HepG2 (cell line): Measurements from ENCODE around the gene PDXDC1. TPM values are rescaled to one million over a fixed set of nuclear protein-coding genes. Genes with fewer than 3 reads are reported as not detected.

Experiments
- ATAC-seq: fragments of 200-7000 bp; cut with Tn5 transposase; 3 replicates; pipeline ENCODE4 v1.9.1; 2020; ENCODE audit warnings: mild to moderate bottlenecking, moderate library complexity
- BruUV-seq: library from RNA; stranded (reverse); fragments of 400-500 nt; replicated peaks from 2 replicates; lab custom pipeline; 2021; lab: Mats Ljungman, UMichigan
- CTCF ChIA-PET: fragments of 300-600 bp; formaldehyde crosslinking; extraction: SDS; loops from one replicate; lab custom pipeline; 2021; ENCODE audit warnings: low total read pairs, inconsistent platforms, low intra/inter-chr PET ratio; lab: Yijun Ruan, JAX
- POLR2A ChIA-PET: fragments of 350-600 bp; sonication (Branson Sonifier 250); formaldehyde crosslinking; loops from one replicate; lab custom pipeline; 2020; ENCODE audit warnings: antibody characterized with exemption, inconsistent platforms; lab: Yijun Ruan, JAX
- DNase-seq: peaks from one replicate; pipeline ENCODE4 v3.0.0-alpha.2; 2015; ENCODE audit warnings: low spot score
- FAIRE-seq: peaks from 3 replicates; lab custom pipeline; 2011; peaks lifted over from hg19 to GRCh38; lab: Jason Lieb, UNC
- H2AFZ ChIP-seq: one replicate; pipeline ENCODE4 v1.6.1; 2011; ENCODE audit warnings: low read length, inconsistent platforms
- H3K27ac ChIP-seq: fragments of 300-600 bp; 3 replicates; pipeline ENCODE4 v1.8.0; 2011; ENCODE audit warnings: mixed run types, mild to moderate bottlenecking, mixed read lengths, low read length, inconsistent platforms; ENCODE audit not compliant: insufficient read depth; ENCODE audit errors: extremely low read length
- H3K27me3 ChIP-seq, 2 experiments: fragments of 200-600 bp in 1 of 2; 2 replicates in 1 of 2; 3 replicates in 1 of 2; pipeline versions ENCODE4 v1.6.0 to v1.8.0; 2011; ENCODE audit warnings: low read length in 2 of 2, mild to moderate bottlenecking in 2 of 2, moderate library complexity in 2 of 2, inconsistent platforms in 1 of 2; ENCODE audit not compliant: insufficient read depth in 2 of 2, control insufficient read depth in 1 of 2
- H3K36me3 ChIP-seq, 2 experiments: fragments of 200-600 bp in 1 of 2; replicated peaks in 1 of 2; 2 replicates in 1 of 2; 3 replicates in 1 of 2; pipeline versions ENCODE4 v1.5.1 to v1.8.0; 2011; ENCODE audit warnings: low read length in 2 of 2, inconsistent platforms in 1 of 2; ENCODE audit not compliant: insufficient read depth in 2 of 2, control insufficient read depth in 1 of 2
- H3K4me1 ChIP-seq: 2 replicates; pipeline ENCODE4 v1.5.1; 2012; ENCODE audit warnings: low read length, inconsistent platforms; ENCODE audit not compliant: insufficient read depth
- H3K4me2 ChIP-seq: 2 replicates; pipeline ENCODE4 v1.6.0; 2011; ENCODE audit warnings: low read depth, low read length, inconsistent platforms
- H3K4me3 ChIP-seq, 3 experiments: fragments of 200-600 bp in 1 of 3; sonication (generic), shearing (Covaris generic) in 1 of 3; replicated peaks in 1 of 3; 2 replicates each; pipeline ENCODE4 v1.5.1; 2011 to 2016; ENCODE audit warnings: low read length in 3 of 3, inconsistent platforms in 2 of 3, low read depth in 2 of 3, mild to moderate bottlenecking in 2 of 3, control low read depth in 1 of 3, mixed read lengths in 1 of 3; ENCODE audit not compliant: insufficient read depth in 1 of 3
- H3K79me2 ChIP-seq: one replicate; pipeline ENCODE4 v1.6.1; 2011; ENCODE audit warnings: low read length, inconsistent platforms; ENCODE audit not compliant: insufficient read depth
- H3K9ac ChIP-seq: 2 replicates; pipeline ENCODE4 v1.6.0; 2011; ENCODE audit warnings: mild to moderate bottlenecking, low read depth, low read length, inconsistent platforms; ENCODE audit not compliant: insufficient read depth
- H3K9me3 ChIP-seq: 2 replicates; pipeline ENCODE4 v1.5.1; 2012; ENCODE audit warnings: mild to moderate bottlenecking, low read length
- H4K20me1 ChIP-seq: 2 replicates; pipeline ENCODE4 v1.6.0; 2011; ENCODE audit warnings: inconsistent platforms, mild to moderate bottlenecking, low read length, moderate library complexity; ENCODE audit not compliant: insufficient read depth
- ARNT ChIP-seq: fragments of 450-650 bp; IDR thresholded peaks from 2 replicates; pipeline ENCODE4 v1.6.1; 2017
- GMEB1 ChIP-seq: sonication (generic); formaldehyde crosslinking; IDR thresholded peaks from 2 replicates; pipeline ENCODE4 v1.5.1; 2020; ENCODE audit warnings: missing genetic modification reagents, mild to moderate bottlenecking, borderline replicate concordance
- HNF4A ChIP-seq: sonication (generic); formaldehyde crosslinking; IDR thresholded peaks from 2 replicates; pipeline ENCODE4 v1.4.0; 2020; ENCODE audit warnings: missing genetic modification reagents
- MLXIP ChIP-seq: sonication (generic); formaldehyde crosslinking; IDR thresholded peaks from 2 replicates; pipeline ENCODE4 v1.9.0; 2021; ENCODE audit warnings: missing genetic modification reagents, borderline replicate concordance
- PRDM15 ChIP-seq: sonication (generic); formaldehyde crosslinking; IDR thresholded peaks from 2 replicates; pipeline ENCODE4 v1.4.0; 2020; ENCODE audit warnings: missing genetic modification reagents
- SIN3B ChIP-seq: fragments of 150-350 bp; IDR thresholded peaks from 2 replicates; pipeline ENCODE4 v1.6.1; 2014; ENCODE audit warnings: low read length
- SIX1 ChIP-seq: sonication (generic); formaldehyde crosslinking; IDR thresholded peaks from 2 replicates; pipeline ENCODE4 v1.4.0; 2020; ENCODE audit warnings: missing genetic modification reagents, borderline replicate concordance
- TEAD3 ChIP-seq: optimal IDR thresholded peaks from 2 replicates; pipeline ENCODE3; 2016; ENCODE audit warnings: borderline replicate concordance
- ZFP36L1 ChIP-seq: sonication (generic); formaldehyde crosslinking; IDR thresholded peaks from 2 replicates; pipeline ENCODE4 v1.8.0; 2022; ENCODE audit warnings: mild to moderate bottlenecking, missing genetic modification reagents, moderate library complexity
- ZFYVE20 ChIP-seq: sonication (generic); formaldehyde crosslinking; IDR thresholded peaks from 2 replicates; pipeline ENCODE4 v1.8.0; 2023; ENCODE audit warnings: low read depth, mild to moderate bottlenecking, moderate library complexity, missing genetic modification reagents, borderline replicate concordance
- ZNF460 ChIP-seq: sonication (generic); formaldehyde crosslinking; IDR thresholded peaks from 2 replicates; pipeline ENCODE4 v1.5.1; 2020; ENCODE audit warnings: missing genetic modification reagents, mild to moderate bottlenecking, borderline replicate concordance
- ZNF644 ChIP-seq: IDR thresholded peaks from 2 replicates; pipeline ENCODE4 v1.6.1; 2016; ENCODE audit warnings: low read depth
- ZNF674 ChIP-seq: sonication (generic); formaldehyde crosslinking; IDR thresholded peaks from 2 replicates; pipeline ENCODE4 v1.5.0; 2020; ENCODE audit warnings: low read depth, mild to moderate bottlenecking, missing genetic modification reagents
- ZNF768 ChIP-seq: sonication (generic); formaldehyde crosslinking; IDR thresholded peaks from 2 replicates; pipeline ENCODE4 v1.4.0; 2020; ENCODE audit warnings: missing genetic modification reagents
- WGBS: methylation state at CpG from one replicate; pipeline ENCODE4 v1.1.6; 2017; ENCODE audit warnings: low lambda C conversion rate; 5-methylcytosine and 5-hydroxymethylcytosine counted together
- in situ Hi-C: cut with HindIII; loops from 2 replicates; pipeline ENCODE4 v1.10.0; 2017; ENCODE audit warnings: low pct_unique_long_range_greater_than_20kb; ENCODE audit not compliant: extremely low pct_ligation_motif_present
- intact Hi-C: fragments of 100-400 bp; cut with micrococcal nuclease; formaldehyde crosslinking; loops from one replicate; pipeline ENCODE4 v1.10.0; 2022; ENCODE audit not compliant: unreplicated experiment
- polyA plus RNA-seq, 8 experiments: library from polyadenylated mRNA; depleted of rRNA in 3 of 8; stranded (reverse) in 7 of 8; unstranded in 1 of 8; fragments of >200 nt; fragmentation: Illumina TruSeq in 4 of 8; extraction: Trizol in 4 of 8; gene quantifications; 2 replicates each; pipeline versions ENCODE4 v1.2.1 to v1.2.3, GENCODE V29; 2011 to 2016; ENCODE audit warnings: low read depth in 4 of 8, missing spikeins in 1 of 8, mixed read lengths in 1 of 8; ENCODE audit not compliant: insufficient read depth in 1 of 8
- total RNA-seq, 5 experiments: library from RNA; depleted of rRNA; stranded (reverse); fragments of >200 nt; fragmentation: Illumina TruSeq; extraction: Trizol; gene quantifications; 2 replicates each; pipeline ENCODE4 v1.2.3, GENCODE V29; 2016; ENCODE audit warnings: low read depth in 1 of 5
- TF ChIP-seq, protein P1 (sequence below): sonication (generic); formaldehyde crosslinking; IDR thresholded peaks from 2 replicates; pipeline ENCODE4 v1.4.0; 2020; ENCODE audit warnings: missing genetic modification reagents

Gene PDXDC1
- total and polyA plus RNA-seq, 2 of the 13 experiments (the other 11 are each of a cell fraction or from before 2014, with no cell fraction given), result 133 to 169 TPM

- 77% methylated on average over 6 of the region's 6 CpGs for WGBS
- H3K4me1 ChIP-seq, result no peaks in the 10 kb centered on the region
- ChIA-PET CTCF (no interaction called here), POLR2A (interaction anchor here (1.2 to 1.5 kb wide), 4 partner anchors 12 to 21 kb away, joined by 4 to 8 read pairs (median 4); partner anchors contain the start of gene RRN3)
- intact Hi-C loops (no loop called here), in situ Hi-C loops (loop anchor here (25.0 kb wide), 1 partner anchor 186 kb away; no protein-coding TSS in a partner anchor)
- H3K9ac ChIP-seq, result no peak overlapping the region
- ATAC-seq (peak; percentile 59), DNase-seq (no peak), FAIRE-seq (no peak)
- H3K4me2 ChIP-seq, result no peak overlapping the region
- H3K36me3 ChIP-seq, result peaks cover 31 to 67% of the 10 kb centered on the region in 2 experiments
- no peak overlapping the region for H3K4me3 ChIP-seq
- no TSS peak for BruUV-seq
- H3K79me2 ChIP-seq, result no peaks in the 10 kb centered on the region
- H3K27ac ChIP-seq, result no peak overlapping the region
- H3K27me3 ChIP-seq, result no peaks in the 10 kb centered on the region
- no peaks in the 10 kb centered on the region for H3K9me3 ChIP-seq
- no peak overlapping the region for H2AFZ ChIP-seq
- no peaks in the 10 kb centered on the region for H4K20me1 ChIP-seq
- no peak for TF ChIP-seq ZNF768 (CRISPR knock-in tag)
- TF ChIP-seq, protein P1, sequence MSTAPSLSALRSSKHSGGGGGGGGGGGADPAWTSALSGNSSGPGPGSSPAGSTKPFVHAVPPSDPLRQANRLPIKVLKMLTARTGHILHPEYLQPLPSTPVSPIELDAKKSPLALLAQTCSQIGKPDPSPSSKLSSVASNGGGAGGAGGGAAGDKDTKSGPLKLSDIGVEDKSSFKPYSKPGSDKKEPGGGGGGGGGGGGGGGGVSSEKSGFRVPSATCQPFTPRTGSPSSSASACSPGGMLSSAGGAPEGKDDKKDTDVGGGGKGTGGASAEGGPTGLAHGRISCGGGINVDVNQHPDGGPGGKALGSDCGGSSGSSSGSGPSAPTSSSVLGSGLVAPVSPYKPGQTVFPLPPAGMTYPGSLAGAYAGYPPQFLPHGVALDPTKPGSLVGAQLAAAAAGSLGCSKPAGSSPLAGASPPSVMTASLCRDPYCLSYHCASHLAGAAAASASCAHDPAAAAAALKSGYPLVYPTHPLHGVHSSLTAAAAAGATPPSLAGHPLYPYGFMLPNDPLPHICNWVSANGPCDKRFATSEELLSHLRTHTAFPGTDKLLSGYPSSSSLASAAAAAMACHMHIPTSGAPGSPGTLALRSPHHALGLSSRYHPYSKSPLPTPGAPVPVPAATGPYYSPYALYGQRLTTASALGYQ (CRISPR knock-in tag), result no peak
- peak; percentile 59 for TF ChIP-seq TEAD3 (CRISPR knock-in tag)
- TF ChIP-seq SIX1 (CRISPR knock-in tag), result no peak
- TF ChIP-seq ZNF644 (CRISPR knock-in tag), result no peak
- TF ChIP-seq MLXIP, result no peak
- no peak for TF ChIP-seq GMEB1 (CRISPR knock-in tag)
- no peak for TF ChIP-seq SIN3B
- TF ChIP-seq ZFYVE20 (CRISPR knock-in tag), result no peak
- peak; percentile 20; the same call in 1 of the 2 replicates for TF ChIP-seq ZNF460 (CRISPR knock-in tag)
- no peak for TF ChIP-seq ZNF674 (CRISPR knock-in tag)
- no peak for TF ChIP-seq ARNT
- TF ChIP-seq HNF4A (CRISPR knock-in tag), result 0 out of 2 replicates have a peak, but pooled peaks have one; percentile 4
- TF ChIP-seq ZFP36L1 (CRISPR knock-in tag), result no peak
- TF ChIP-seq PRDM15 (CRISPR knock-in tag), result no peak
Measured at GRCh38 chr16:15073101-15073500, 98.3 kb downstream of the PDXDC1 start.
